VCaP (cell line): ENCODE data around the gene MUC4.

Experiments
- H3K27ac ChIP-seq: fragments of 450-650 bp; 2 replicates; pipeline ENCODE4 v1.5.1; 2017
- TF ChIP-seq, protein P1 (sequence below): fragments of 450-650 bp; conservative IDR thresholded peaks from 2 replicates; pipeline ENCODE4 v1.5.1; 2017; ENCODE audit warnings: mild to moderate bottlenecking, moderate library complexity

Gene MUC4

DNA sequence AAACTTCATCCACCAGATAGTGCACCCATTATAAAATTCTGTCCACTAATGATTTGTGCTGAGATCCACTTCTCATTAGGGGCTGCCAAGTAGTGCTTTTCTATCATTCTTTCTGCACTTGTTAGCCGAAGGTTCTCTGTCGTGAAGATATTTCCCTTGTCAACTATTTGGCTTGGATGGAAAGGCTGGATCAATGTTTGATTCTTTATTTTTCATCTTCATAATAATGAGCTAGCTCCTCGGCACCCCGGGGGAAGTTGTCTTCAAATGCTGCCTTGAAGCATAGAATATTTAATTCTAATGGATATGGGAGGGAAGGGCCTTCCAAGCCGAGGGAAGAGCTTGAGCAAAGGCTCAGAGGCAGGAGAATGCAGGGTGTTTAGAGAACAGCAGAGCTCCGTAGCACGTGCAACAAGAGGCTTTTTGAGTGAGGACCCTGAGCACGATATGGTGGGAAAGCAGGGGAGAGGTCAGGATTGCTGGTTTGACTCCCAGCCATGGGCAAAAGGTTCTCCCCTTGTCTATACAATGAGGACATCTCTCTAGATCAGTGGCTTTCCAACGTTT, 107.2 kb downstream of the MUC4 start:
- TF ChIP-seq, protein P1, sequence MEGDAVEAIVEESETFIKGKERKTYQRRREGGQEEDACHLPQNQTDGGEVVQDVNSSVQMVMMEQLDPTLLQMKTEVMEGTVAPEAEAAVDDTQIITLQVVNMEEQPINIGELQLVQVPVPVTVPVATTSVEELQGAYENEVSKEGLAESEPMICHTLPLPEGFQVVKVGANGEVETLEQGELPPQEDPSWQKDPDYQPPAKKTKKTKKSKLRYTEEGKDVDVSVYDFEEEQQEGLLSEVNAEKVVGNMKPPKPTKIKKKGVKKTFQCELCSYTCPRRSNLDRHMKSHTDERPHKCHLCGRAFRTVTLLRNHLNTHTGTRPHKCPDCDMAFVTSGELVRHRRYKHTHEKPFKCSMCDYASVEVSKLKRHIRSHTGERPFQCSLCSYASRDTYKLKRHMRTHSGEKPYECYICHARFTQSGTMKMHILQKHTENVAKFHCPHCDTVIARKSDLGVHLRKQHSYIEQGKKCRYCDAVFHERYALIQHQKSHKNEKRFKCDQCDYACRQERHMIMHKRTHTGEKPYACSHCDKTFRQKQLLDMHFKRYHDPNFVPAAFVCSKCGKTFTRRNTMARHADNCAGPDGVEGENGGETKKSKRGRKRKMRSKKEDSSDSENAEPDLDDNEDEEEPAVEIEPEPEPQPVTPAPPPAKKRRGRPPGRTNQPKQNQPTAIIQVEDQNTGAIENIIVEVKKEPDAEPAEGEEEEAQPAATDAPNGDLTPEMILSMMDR: no peak
- H3K27ac ChIP-seq: no peak overlapping the region

DNA sequence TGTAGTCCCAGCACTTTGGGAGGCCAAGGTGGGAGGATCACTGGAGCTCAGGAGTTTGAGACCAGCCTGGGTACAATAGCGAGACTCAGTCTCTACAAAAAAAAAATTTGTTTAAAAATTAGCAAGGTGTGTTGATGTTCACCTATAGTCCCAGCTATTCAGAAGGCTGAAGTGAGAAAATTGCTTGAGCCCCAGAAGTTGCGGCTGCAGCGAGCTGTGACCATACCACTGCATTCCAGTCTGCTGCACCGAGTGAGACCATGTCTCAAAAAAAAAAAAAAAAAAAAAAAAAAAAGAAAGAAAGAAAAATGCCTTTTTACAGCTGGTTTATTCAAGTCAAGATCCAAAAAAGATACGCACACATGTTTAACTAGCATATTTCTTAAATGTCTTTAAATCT, 108.0 kb downstream of the MUC4 start:
- H3K27ac ChIP-seq: no peak overlapping the region

DNA sequence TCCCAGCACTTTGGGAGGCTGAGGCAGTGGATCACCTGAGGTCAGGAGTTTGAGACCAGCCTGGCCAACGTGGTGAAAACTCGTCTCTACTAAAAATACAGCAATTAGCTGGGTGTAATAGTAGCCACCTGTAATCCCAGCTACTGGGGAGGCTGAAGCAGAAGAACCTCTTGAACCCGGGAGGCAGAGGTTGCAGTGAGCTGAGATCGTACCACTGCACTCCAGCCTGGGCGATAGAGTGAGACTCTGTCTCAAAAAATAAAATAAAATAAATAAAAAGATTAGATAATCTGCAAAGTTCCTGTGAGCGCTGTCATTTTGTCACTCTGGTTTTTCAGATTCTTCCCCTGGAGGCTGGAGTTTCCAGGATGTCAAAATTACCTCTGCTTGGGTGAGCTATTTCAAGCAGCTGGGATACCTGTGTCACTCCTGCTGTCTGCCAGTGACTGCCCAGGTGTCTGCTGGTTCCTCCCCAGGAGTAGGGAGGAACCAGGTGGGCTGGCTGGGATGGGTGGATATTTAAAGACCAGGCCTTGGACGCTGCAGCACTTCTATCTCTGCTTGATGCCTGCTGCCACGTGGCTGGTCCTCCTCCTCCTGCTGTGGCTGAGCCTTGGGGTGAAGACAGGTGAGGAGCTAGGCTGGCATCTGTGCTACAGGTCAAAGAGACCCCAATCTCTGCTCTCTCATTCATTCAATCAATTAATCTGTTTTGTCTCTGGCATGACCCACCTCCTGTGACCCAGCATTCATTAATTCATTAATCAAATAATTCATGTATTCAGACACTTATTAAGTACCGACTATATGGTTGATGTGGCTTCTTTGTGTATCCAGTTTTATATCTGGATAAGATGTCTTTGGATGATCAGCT, 110.5 kb downstream of the MUC4 start:
- no peak overlapping the region for H3K27ac ChIP-seq
- TF ChIP-seq, protein P1: no peak

More for the DNA sequence above, 108.0 kb downstream of the MUC4 start:
- TF ChIP-seq, protein P1: no peak

DNA sequence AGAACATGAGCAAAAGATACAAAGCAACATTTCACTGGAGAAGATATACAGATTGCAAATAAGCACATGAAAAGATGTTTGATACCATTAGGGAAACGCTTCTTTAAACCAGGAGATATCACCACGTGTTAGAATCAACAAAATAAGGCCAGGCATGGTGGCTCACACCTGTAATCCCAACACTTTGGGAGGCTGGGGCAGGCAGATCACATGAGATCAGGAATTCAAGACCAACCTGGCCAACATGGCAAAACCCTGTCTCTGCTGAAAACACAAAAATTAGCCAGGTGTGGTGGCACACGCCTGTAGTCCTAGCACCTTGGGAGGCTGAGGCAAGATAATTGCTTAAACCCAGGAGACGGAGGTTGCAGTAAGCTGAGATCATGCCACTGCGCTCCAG, 111.4 kb downstream of the MUC4 start:
- H3K27ac ChIP-seq: no peak overlapping the region
- TF ChIP-seq, protein P1: no peak

DNA sequence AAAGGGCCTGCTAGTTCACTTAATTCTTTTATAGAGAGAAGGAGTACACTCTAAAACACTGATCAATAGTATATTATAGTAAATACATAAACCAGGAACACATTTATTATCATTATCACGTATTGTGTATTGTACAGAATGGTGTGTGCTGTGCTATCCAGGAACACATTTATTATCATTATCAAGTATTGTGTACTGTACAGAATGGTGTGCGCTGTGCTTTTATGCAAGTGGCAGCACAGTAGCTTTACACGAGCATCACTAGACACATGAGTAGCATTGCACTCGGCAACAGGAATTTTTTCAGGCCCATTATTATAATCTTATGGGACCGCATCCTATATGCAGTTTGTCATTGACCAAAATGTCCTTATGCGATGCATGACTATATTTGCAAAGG, 111.9 kb downstream of the MUC4 start:
- no peak overlapping the region for H3K27ac ChIP-seq
- TF ChIP-seq, protein P1: no peak

DNA sequence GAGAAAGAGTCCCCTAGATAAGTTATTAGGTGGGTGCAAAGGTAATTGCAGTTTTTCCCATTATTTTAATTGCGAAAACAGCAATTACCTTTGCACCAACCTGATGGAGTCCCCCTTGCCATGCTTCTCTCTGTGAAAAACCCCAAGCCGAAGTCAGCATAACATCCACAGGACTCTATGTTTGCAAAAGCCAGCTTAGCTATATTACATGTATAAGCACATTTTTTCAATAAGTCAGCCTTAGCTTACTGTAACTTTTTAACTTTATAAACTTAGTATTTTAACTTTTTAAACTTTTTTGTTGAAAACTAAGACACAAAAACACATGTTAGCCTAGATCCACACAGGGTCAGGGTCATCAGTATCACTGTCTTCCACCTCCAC, 112.3 kb downstream of the MUC4 start:
- no peak overlapping the region for H3K27ac ChIP-seq

DNA sequence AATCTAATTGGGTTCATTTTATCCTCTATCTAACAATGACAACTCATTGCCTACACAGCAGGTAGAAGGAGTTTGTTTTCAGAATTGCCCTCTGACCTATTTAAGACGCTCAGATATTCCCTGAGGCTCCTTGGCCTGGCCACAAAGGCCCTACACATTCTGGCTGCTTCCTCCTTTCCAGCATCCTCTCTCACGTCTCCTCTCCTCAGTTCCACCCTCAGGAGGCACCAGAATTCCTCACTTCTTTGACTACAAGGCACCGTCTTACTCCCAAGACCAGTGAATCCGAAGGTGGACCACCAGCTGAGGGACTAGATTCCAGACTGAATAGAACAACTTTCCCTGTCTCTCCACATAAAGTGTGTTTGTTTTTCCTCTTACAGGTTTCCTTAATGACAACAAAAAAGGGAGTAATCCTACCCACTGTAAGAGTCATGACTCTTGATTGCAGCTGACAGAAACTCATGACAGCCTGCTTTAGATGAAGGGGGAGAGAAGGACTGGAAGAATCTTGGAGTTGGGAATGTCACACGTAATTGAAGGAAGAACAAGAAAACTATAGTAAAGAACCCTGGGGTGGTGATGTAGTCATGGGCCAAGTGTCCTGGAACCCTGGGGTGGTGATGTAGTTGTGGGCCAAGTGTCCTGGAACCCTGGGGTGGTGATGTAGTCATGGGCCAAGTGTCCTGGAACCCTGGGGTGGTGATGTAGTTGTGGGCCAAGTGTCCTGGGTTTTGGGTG, 112.9 kb downstream of the MUC4 start:
- TF ChIP-seq, protein P1: no peak
- no peak overlapping the region for H3K27ac ChIP-seq

More for the DNA sequence above, 112.3 kb downstream of the MUC4 start:
- TF ChIP-seq, protein P1: no peak
